ENCODE results near the gene AGAP5. TPM values are rescaled to one million over a fixed set of nuclear protein-coding genes. Genes with fewer than 3 reads are reported as not detected.
A peak's percentile ranks its signal among the peaks of the same experiment; 100 is the strongest.

Gene AGAP5
- total and polyA plus RNA-seq, 9 of the 15 experiments (the other 6 are each of a cell fraction or from before 2014, with no cell fraction given): 0.32 to 7.5 (median 5.3) TPM

- TF ChIP-seq, protein P1, sequence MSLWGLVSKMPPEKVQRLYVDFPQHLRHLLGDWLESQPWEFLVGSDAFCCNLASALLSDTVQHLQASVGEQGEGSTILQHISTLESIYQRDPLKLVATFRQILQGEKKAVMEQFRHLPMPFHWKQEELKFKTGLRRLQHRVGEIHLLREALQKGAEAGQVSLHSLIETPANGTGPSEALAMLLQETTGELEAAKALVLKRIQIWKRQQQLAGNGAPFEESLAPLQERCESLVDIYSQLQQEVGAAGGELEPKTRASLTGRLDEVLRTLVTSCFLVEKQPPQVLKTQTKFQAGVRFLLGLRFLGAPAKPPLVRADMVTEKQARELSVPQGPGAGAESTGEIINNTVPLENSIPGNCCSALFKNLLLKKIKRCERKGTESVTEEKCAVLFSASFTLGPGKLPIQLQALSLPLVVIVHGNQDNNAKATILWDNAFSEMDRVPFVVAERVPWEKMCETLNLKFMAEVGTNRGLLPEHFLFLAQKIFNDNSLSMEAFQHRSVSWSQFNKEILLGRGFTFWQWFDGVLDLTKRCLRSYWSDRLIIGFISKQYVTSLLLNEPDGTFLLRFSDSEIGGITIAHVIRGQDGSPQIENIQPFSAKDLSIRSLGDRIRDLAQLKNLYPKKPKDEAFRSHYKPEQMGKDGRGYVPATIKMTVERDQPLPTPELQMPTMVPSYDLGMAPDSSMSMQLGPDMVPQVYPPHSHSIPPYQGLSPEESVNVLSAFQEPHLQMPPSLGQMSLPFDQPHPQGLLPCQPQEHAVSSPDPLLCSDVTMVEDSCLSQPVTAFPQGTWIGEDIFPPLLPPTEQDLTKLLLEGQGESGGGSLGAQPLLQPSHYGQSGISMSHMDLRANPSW (CRISPR knock-in tag; IDR thresholded peaks at IDR 0.05): peak; percentile 76; the same call in 1 of the 2 replicates
- TF ChIP-seq HNRNPLL (IDR thresholded peaks at IDR 0.05; ENCODE audit: low read depth, low read length, poor library complexity, severe bottlenecking): no peak
- TF ChIP-seq, protein P2, sequence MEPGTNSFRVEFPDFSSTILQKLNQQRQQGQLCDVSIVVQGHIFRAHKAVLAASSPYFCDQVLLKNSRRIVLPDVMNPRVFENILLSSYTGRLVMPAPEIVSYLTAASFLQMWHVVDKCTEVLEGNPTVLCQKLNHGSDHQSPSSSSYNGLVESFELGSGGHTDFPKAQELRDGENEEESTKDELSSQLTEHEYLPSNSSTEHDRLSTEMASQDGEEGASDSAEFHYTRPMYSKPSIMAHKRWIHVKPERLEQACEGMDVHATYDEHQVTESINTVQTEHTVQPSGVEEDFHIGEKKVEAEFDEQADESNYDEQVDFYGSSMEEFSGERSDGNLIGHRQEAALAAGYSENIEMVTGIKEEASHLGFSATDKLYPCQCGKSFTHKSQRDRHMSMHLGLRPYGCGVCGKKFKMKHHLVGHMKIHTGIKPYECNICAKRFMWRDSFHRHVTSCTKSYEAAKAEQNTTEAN (CRISPR knock-in tag; IDR thresholded peaks at IDR 0.05): no peak
Measured at GRCh38 chr10:73655257-73655989, 42.5 kb downstream of the AGAP5 start (continued).

DNA sequence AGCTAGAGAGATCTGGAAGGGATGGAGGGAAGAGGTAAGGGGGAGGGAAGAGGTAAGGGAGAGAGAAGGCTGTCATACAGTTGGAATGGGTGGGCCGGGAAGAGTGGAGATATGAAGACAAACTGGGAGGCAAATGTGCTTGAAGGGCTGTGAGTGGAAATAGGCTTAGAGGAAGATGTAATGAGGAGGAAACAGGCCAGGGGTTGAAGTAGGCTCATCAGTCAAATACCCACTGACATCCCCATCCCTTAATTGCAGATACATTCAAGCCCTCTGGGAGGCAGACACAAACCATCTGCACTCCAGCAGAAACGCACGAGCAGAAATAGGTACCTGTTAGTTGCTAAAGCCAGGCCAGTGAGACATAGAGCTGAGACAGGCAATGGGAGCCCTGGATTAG lies 44.2 kb downstream of the AGAP5 start:
- H4K20me1 ChIP-seq (replicated peaks; ENCODE audit: control insufficient read depth, insufficient read depth, low read length): no peaks in the 10 kb centered on the region
- no peaks in the 10 kb centered on the region for H3K36me3 ChIP-seq (ENCODE audit: control insufficient read depth, insufficient read depth, low read length)
- peak in 3 of 4 experiments; percentile 17 to 81 (median 79) for DNase-seq (ENCODE audit: extremely low read depth in 1 of 4, low spot score in 3 of 4)
- ATAC-seq: peak; percentile 85
- no peaks in the 10 kb centered on the region for H3K9me3 ChIP-seq (replicated peaks; ENCODE audit: control insufficient read depth, insufficient read depth, low read depth, low read length)
- H3K27ac ChIP-seq (ENCODE audit: extremely low read depth, low read depth, low read length): no peak overlapping the region
- FAIRE-seq: peak; percentile 90
- H3K27me3 ChIP-seq (ENCODE audit: control insufficient read depth in 2 of 2, insufficient read depth in 2 of 2, low read length in 2 of 2): no peaks in the 10 kb centered on the region
- H3K9ac ChIP-seq (ENCODE audit: insufficient read depth in 1 of 2, low read depth in 2 of 2, low read length in 2 of 2): no peak overlapping the region
- no peaks in the 10 kb centered on the region for H3K9me1 ChIP-seq (ENCODE audit: control insufficient read depth, insufficient read depth, low read length)
- intact Hi-C loops (cut with micrococcal nuclease): loop anchor here (1.0 to 5.0 kb wide), 3 partner anchors 89 to 225 kb away; partner anchors contain the start of gene SEC24C
- in situ Hi-C loops (cut with MboI): loop anchor here (10.0 kb wide), 1 partner anchor 121 kb away; a partner anchor contains a TSS
- H3K79me2 ChIP-seq (ENCODE audit: control insufficient read depth, insufficient read depth, low read length): no peaks in the 10 kb centered on the region
- H2AFZ ChIP-seq (ENCODE audit: low read depth, low read length): peak overlapping the region; percentile 58; the same call in 1 of the 2 replicates
- BruUV-seq (replicated peaks): no TSS peak
- POLR2A ChIA-PET: interaction anchor here (0.6 to 1.1 kb wide), 7 partner anchors 25 to 422 kb away, joined by 3 to 4 read pairs (median 3); partner anchors contain the start of gene DNAJC9
- H3K4me2 ChIP-seq (ENCODE audit: insufficient read depth, low read length): no peak overlapping the region
- CTCF ChIA-PET (ENCODE audit: low intra/inter-chr PET ratio): interaction anchor here (0.5 to 0.7 kb wide), 3 partner anchors 179 to 616 kb away, joined by 3 to 4 read pairs (median 4); no protein-coding TSS in a partner anchor
- WGBS (ENCODE audit: insufficient coverage, low coverage, missing lambda C conversion rate): 16% methylated on average over 3 of the region's 3 CpGs
- no peak overlapping the region for H3K4me3 ChIP-seq
- H3K4me1 ChIP-seq (replicated peaks in 1 of 2; ENCODE audit: control insufficient read depth in 2 of 2, insufficient read depth in 2 of 2, low read length in 2 of 2): peaks cover 26 to 52% of the 10 kb centered on the region in 2 experiments
- TF ChIP-seq RCOR1 (IDR thresholded peaks at IDR 0.05; ENCODE audit: borderline replicate concordance in 1 of 2, low read depth in 2 of 2, low read length in 2 of 2): peak in 1 of 2 experiments; percentile 76; a peak in 2 of 4 replicates
- TF ChIP-seq CCAR2 (IDR thresholded peaks at IDR 0.05; ENCODE audit: low read depth, low read length): no peak
- peak; percentile 48; the same call in 1 of the 2 replicates for TF ChIP-seq JUND (IDR thresholded peaks at IDR 0.05; ENCODE audit: borderline replicate concordance, low read depth, low read length)
- peak; percentile 40; the same call in 1 of the 3 replicates for TF ChIP-seq JUND (tag; IDR thresholded peaks at IDR 0.05; ENCODE audit: borderline replicate concordance, low read depth, low read length)
- TF ChIP-seq ZNF121 (CRISPR knock-in tag; conservative IDR thresholded peaks at IDR 0.05): no peak
- no peak for TF ChIP-seq ZNF57 (CRISPR knock-in tag; IDR thresholded peaks at IDR 0.05)
- TF ChIP-seq ESRRA (IDR thresholded peaks at IDR 0.05; ENCODE audit: borderline replicate concordance, low read depth): no peak
- TF ChIP-seq, protein P3, sequence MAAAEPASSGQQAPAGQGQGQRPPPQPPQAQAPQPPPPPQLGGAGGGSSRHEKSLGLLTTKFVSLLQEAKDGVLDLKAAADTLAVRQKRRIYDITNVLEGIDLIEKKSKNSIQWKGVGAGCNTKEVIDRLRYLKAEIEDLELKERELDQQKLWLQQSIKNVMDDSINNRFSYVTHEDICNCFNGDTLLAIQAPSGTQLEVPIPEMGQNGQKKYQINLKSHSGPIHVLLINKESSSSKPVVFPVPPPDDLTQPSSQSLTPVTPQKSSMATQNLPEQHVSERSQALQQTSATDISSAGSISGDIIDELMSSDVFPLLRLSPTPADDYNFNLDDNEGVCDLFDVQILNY (CRISPR knock-in tag; IDR thresholded peaks at IDR 0.05): no peak
- TF ChIP-seq CEBPB (tag; IDR thresholded peaks at IDR 0.05): no peak
- TF ChIP-seq ARID1B (IDR thresholded peaks at IDR 0.05): 0 out of 2 replicates have a peak, but pooled peaks have one; percentile 26
- 0 out of 4 replicates have a peak, but pooled peaks of 1 of the 2 experiments have one; percentile 82 for TF ChIP-seq MCM7 (IDR thresholded peaks at IDR 0.05)
- TF ChIP-seq FOXA1 (IDR thresholded peaks at IDR 0.05; ENCODE audit: borderline replicate concordance): no peak
